Measurements from ENCODE around the gene SLC25A10. TPM values are rescaled to one million over a fixed set of nuclear protein-coding genes. Genes with fewer than 3 reads are reported as not detected.

Gene SLC25A10
- total RNA-seq, 1 experiment from 2014 or later: 117 TPM

GRCh38 chr17:81733507-81734404 is 21.7 kb downstream of the SLC25A10 start:
- H3K9me3 ChIP-seq (ENCODE audit: low read length): no peaks in the 10 kb centered on the region
- DNase-seq (peak; percentile 96), ATAC-seq (peak; percentile 73)
- H3K27ac ChIP-seq (ENCODE audit: low read length): peak overlapping the region; percentile 47
- POLR2A ChIA-PET (ENCODE audit: unreplicated experiment): no interaction called here
- H3K4me3 ChIP-seq (ENCODE audit: low read length): peak overlapping the region; percentile 14; the same call in 1 of the 2 replicates
- H3K9me2 ChIP-seq (replicated peaks; ENCODE audit: low read length): no peaks in the 10 kb centered on the region
- H3K27me3 ChIP-seq (ENCODE audit: low read length): no peaks in the 10 kb centered on the region
- no peak overlapping the region for H2AFZ ChIP-seq (ENCODE audit: low read length)
- H3K4me1 ChIP-seq (ENCODE audit: insufficient read depth, low read length): peaks cover 32% of the 10 kb centered on the region
- TF ChIP-seq EZH2phosphoT487 (IDR thresholded peaks at IDR 0.05; ENCODE audit: borderline replicate concordance, low read length): no peak
- TF ChIP-seq, protein P1, sequence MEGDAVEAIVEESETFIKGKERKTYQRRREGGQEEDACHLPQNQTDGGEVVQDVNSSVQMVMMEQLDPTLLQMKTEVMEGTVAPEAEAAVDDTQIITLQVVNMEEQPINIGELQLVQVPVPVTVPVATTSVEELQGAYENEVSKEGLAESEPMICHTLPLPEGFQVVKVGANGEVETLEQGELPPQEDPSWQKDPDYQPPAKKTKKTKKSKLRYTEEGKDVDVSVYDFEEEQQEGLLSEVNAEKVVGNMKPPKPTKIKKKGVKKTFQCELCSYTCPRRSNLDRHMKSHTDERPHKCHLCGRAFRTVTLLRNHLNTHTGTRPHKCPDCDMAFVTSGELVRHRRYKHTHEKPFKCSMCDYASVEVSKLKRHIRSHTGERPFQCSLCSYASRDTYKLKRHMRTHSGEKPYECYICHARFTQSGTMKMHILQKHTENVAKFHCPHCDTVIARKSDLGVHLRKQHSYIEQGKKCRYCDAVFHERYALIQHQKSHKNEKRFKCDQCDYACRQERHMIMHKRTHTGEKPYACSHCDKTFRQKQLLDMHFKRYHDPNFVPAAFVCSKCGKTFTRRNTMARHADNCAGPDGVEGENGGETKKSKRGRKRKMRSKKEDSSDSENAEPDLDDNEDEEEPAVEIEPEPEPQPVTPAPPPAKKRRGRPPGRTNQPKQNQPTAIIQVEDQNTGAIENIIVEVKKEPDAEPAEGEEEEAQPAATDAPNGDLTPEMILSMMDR (conservative IDR thresholded peaks at IDR 0.05; ENCODE audit: low read depth, low read length): peak; percentile 93
- peak overlapping the region; percentile 69 for H3K4me2 ChIP-seq (ENCODE audit: low read length)
- intact Hi-C loops (cut with micrococcal nuclease): loop anchor here (1.0 kb wide), 1 partner anchor 127 kb away; the partner anchor contains the start of gene P4HB
- no peaks in the 10 kb centered on the region for H3K79me2 ChIP-seq (ENCODE audit: low read length)
- H3F3A ChIP-seq (ENCODE audit: low read length, unreplicated experiment): peaks cover 3% of the 10 kb centered on the region
- BruUV-seq (replicated peaks): no TSS peak
- H3K36me3 ChIP-seq (ENCODE audit: low read depth, low read length): no peaks in the 10 kb centered on the region
- CTCF ChIA-PET: no interaction called here
- no peak overlapping the region for H3K9ac ChIP-seq (ENCODE audit: low read length)
- no peaks in the 10 kb centered on the region for H4K20me1 ChIP-seq (ENCODE audit: low read length)

- BruUV-seq (replicated peaks): no TSS peak
- peak overlapping the region; percentile 91 for H3K4me2 ChIP-seq (ENCODE audit: low read length)
Measured at GRCh38 chr17:81734405-81735263, 22.6 kb downstream of the SLC25A10 start.

More at GRCh38 chr17:81734405-81735263, 22.6 kb downstream of the SLC25A10 start:
- H4K20me1 ChIP-seq (ENCODE audit: low read length): no peaks in the 10 kb centered on the region
- no peak overlapping the region for H3K4me3 ChIP-seq (ENCODE audit: low read length)
- no peaks in the 10 kb centered on the region for H3K9me3 ChIP-seq (ENCODE audit: low read length)
- H3K27me3 ChIP-seq (ENCODE audit: low read length): no peaks in the 10 kb centered on the region
- no peak overlapping the region for H2AFZ ChIP-seq (ENCODE audit: low read length)
- no peaks in the 10 kb centered on the region for H3K9me2 ChIP-seq (replicated peaks; ENCODE audit: low read length)
- CTCF ChIA-PET: interaction anchor here (0.9 kb wide), 1 partner anchor 120 kb away, joined by 10 read pairs; no protein-coding TSS in a partner anchor
- DNase-seq (no peak), ATAC-seq (no peak)
- peak overlapping the region; percentile 68 for H3K27ac ChIP-seq (ENCODE audit: low read length)
- peaks cover 32% of the 10 kb centered on the region for H3K4me1 ChIP-seq (ENCODE audit: insufficient read depth, low read length)
- H3K36me3 ChIP-seq (ENCODE audit: low read depth, low read length): no peaks in the 10 kb centered on the region
- H3K79me2 ChIP-seq (ENCODE audit: low read length): no peaks in the 10 kb centered on the region
- no peaks in the 10 kb centered on the region for H3F3A ChIP-seq (ENCODE audit: low read length, unreplicated experiment)
- POLR2A ChIA-PET (ENCODE audit: unreplicated experiment): interaction anchor here (0.6 kb wide), 1 partner anchor 186 kb away, joined by 3 read pairs; no protein-coding TSS in a partner anchor
- peak overlapping the region; percentile 25; the same call in 1 of the 2 replicates for H3K9ac ChIP-seq (ENCODE audit: low read length)
- intact Hi-C loops (cut with micrococcal nuclease): no loop called here
- no peak for TF ChIP-seq EZH2 (IDR thresholded peaks at IDR 0.05; ENCODE audit: low read length, unreplicated experiment)
- TF ChIP-seq, protein P1 (conservative IDR thresholded peaks at IDR 0.05; ENCODE audit: low read depth, low read length): no peak
- TF ChIP-seq EZH2phosphoT487 (IDR thresholded peaks at IDR 0.05; ENCODE audit: borderline replicate concordance, low read length): no peak

All from PC-3 (cell line).